H1 (cell line): ENCODE data around the gene MEMO1. TPM values are rescaled to one million over a fixed set of nuclear protein-coding genes. Genes with fewer than 3 reads are reported as not detected.

Experiments used
- CHD7 ChIP-seq: fragments of 300-600 bp; sonication (generic); IDR thresholded peaks from 2 replicates; pipeline ENCODE4 v1.7.1; 2012; ENCODE audit warnings: low read length, moderate library complexity, mild to moderate bottlenecking, inconsistent platforms; ENCODE audit not compliant: insufficient replicate concordance
- EP300 ChIP-seq, 2 experiments: IDR thresholded peaks; 1 replicate in 1 of 2; 2 replicates in 1 of 2; pipeline ENCODE4 v1.6.1; 2011 to 2012; ENCODE audit warnings: low read depth in 2 of 2, low read length in 2 of 2, mild to moderate bottlenecking in 2 of 2, borderline replicate concordance in 1 of 2, inconsistent platforms in 1 of 2, moderate library complexity in 1 of 2
- GABPA ChIP-seq: IDR thresholded peaks from 2 replicates; pipeline ENCODE4 v1.6.1; 2011; ENCODE audit warnings: mild to moderate bottlenecking, low read length, moderate library complexity, borderline replicate concordance; ENCODE audit not compliant: insufficient read depth
- MAFK ChIP-seq: IDR thresholded peaks from 2 replicates; pipeline ENCODE4 v1.6.1; 2012; ENCODE audit warnings: low read depth, mild to moderate bottlenecking, improper control_type of control experiment, low read length
- SP2 ChIP-seq: IDR thresholded peaks from 2 replicates; pipeline ENCODE4 v1.6.1; 2012; ENCODE audit warnings: mild to moderate bottlenecking, low read length, inconsistent platforms
- TAF1 ChIP-seq: IDR thresholded peaks from 2 replicates; pipeline ENCODE4 v1.6.1; 2011; ENCODE audit warnings: mild to moderate bottlenecking, low read depth, low read length
- polyA plus RNA-seq, 7 experiments: library from polyadenylated mRNA; depleted of rRNA in 3 of 7; stranded (reverse) in 5 of 7; unstranded in 2 of 7; fragments of >200 nt in 5 of 7; fragments of 200-250 nt in 2 of 7; gene quantifications; 1 replicate in 5 of 7; 2 replicates in 1 of 7; 4 replicates in 1 of 7; pipeline versions ENCODE4 v1.2.1 to v1.2.3, GENCODE V29; 2011 to 2013; ENCODE audit warnings: missing spikeins in 2 of 7, mixed read lengths in 2 of 7
- total RNA-seq: library from RNA; stranded (reverse); fragmentation: NEBNext Ultra II Directional; extraction: Animal tissue kit (Norgen Biotek cat#: 25700); gene quantifications from 2 replicates; pipeline ENCODE4 v1.2.1, GENCODE V29; 2021
- TF ChIP-seq, protein P1 (sequence below), 3 experiments: IDR thresholded peaks; 1 replicate in 2 of 3; 2 replicates in 1 of 3; pipeline versions ENCODE4 v1.5.1 to v1.6.1; 2011; ENCODE audit warnings: low read length in 3 of 3, mild to moderate bottlenecking in 3 of 3, inconsistent platforms in 2 of 3, low read depth in 1 of 3, moderate library complexity in 1 of 3; ENCODE audit not compliant: insufficient read depth in 1 of 3; ENCODE audit errors: control extremely low read depth in 1 of 3

The MEMO1 gene
- total and polyA plus RNA-seq, 2 of the 8 experiments (the other 6 are each of a cell fraction or from before 2014, with no cell fraction given): 26.9 to 54.7 TPM

GRCh38 chr2:31987454-31988220 lies 23.2 kb downstream of the MEMO1 start (continued):
- TF ChIP-seq CHD7: no peak
- TF ChIP-seq MAFK: no peak
- no peak for TF ChIP-seq GABPA
- TF ChIP-seq TAF1: no peak
- no peak for TF ChIP-seq SP2
- TF ChIP-seq, protein P1, sequence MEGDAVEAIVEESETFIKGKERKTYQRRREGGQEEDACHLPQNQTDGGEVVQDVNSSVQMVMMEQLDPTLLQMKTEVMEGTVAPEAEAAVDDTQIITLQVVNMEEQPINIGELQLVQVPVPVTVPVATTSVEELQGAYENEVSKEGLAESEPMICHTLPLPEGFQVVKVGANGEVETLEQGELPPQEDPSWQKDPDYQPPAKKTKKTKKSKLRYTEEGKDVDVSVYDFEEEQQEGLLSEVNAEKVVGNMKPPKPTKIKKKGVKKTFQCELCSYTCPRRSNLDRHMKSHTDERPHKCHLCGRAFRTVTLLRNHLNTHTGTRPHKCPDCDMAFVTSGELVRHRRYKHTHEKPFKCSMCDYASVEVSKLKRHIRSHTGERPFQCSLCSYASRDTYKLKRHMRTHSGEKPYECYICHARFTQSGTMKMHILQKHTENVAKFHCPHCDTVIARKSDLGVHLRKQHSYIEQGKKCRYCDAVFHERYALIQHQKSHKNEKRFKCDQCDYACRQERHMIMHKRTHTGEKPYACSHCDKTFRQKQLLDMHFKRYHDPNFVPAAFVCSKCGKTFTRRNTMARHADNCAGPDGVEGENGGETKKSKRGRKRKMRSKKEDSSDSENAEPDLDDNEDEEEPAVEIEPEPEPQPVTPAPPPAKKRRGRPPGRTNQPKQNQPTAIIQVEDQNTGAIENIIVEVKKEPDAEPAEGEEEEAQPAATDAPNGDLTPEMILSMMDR (IDR thresholded peaks at IDR 0.05; ENCODE audit: control extremely low read depth in 1 of 3, insufficient read depth in 1 of 3, low read depth in 1 of 3, low read length in 3 of 3): no peak
- TF ChIP-seq EP300 (IDR thresholded peaks at IDR 0.05; ENCODE audit: borderline replicate concordance in 1 of 2, low read depth in 2 of 2, low read length in 2 of 2): no peak
